SH-SY5Y (cell line): ENCODE measurements around the gene RNF26.

ENCODE experiments used
- GATA2 ChIP-seq: IDR thresholded peaks from 2 replicates; pipeline ENCODE4 v1.6.1; 2011; ENCODE audit warnings: mild to moderate bottlenecking, low read depth, low read length
- GATA3 ChIP-seq: IDR thresholded peaks from 2 replicates; pipeline ENCODE4 v1.6.1; 2011; ENCODE audit warnings: low read depth, mild to moderate bottlenecking, low read length, moderate library complexity

Gene RNF26

GRCh38 chr11:119320776-119321524 lies 13.4 kb upstream of the RNF26 start:
- TF ChIP-seq GATA2, result no peak
- no peak for TF ChIP-seq GATA3

DNA sequence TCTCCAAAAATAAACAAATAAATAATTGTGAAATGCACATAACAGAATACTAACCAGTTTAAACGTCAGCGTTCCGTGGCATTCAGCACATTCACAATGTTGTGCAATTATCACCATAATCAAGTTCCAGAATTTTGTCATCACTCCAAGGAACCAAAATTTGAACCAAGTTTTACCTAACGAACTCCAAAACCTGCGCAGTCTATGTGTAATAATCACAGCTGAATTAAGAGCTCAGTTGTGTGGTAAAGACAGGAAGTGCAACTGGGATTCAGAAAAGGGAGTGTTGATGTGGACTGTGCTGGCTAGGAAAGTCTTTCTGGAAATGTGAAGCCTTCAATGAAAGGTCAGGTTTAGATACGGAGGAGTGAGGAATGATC lies 12.0 kb upstream of the RNF26 start:
- no peak for TF ChIP-seq GATA3
- no peak for TF ChIP-seq GATA2

GRCh38 chr11:119322921-119323531 lies 11.3 kb upstream of the RNF26 start:
- TF ChIP-seq GATA2 (no peak), GATA3 (no peak)

GRCh38 chr11:119323532-119324033 lies 10.7 kb upstream of the RNF26 start:
- no peak for TF ChIP-seq GATA2

GRCh38 chr11:119324189-119324588 lies 10.1 kb upstream of the RNF26 start:
- TF ChIP-seq GATA2 (no peak), GATA3 (no peak)

- no peak for TF ChIP-seq GATA2
- TF ChIP-seq GATA3, result no peak
Observed at GRCh38 chr11:119329320-119329719, 5.0 kb upstream of the RNF26 start.

DNA sequence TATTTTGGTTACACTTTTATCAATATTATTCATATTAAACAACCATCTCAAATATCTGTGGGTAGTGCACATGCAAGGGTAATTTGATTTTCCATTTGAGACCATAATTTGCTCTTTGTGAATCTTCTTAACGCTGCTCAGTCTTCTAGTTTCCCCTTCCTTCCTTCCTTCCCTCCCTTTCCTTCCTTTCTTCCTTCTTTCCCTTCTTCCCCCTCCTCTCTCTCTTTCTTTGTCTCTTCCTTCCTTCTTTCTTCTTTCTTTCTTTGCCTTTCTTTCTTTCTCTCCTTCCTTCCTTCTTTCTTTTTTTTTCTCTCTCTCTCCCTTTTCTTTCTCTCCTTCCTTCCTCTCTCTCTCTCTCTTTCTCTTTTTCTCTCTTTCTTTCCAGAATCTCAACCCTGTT lies 4.1 kb upstream of the RNF26 start:
- TF ChIP-seq GATA2, result no peak
- no peak for TF ChIP-seq GATA3

DNA sequence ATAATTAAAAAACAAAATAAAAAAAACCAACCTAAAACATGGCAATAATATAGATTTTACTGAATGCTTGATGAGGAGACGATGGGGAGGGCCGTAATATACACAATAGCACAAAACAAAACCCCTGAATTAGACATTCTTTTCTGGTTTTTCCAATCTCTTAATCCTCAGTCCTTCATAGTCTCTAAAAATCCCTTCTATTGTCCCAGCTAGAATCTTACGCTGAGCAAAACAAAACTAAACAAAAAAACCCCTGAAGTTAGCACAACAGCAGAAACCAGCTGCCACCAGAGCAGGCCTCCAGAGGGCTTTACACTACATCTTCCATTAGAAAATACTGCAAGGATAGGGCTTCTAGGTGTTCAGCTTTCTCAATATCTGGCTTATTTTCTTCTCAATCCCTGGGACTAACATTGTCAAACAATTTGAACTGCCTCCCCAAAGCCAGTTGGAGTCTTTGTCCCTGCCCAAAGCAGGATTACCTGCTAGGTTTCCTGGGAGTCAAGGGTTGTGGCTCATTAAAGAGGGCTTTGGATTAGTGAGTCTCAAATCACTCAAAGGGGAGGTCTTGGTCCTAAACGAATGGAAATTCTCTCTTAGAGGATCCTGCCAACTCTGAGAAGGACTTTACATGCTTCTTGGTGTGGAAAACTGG lies 2.1 kb upstream of the RNF26 start:
- no peak for TF ChIP-seq GATA2
- TF ChIP-seq GATA3, result no peak

- TF ChIP-seq GATA2, result no peak
- TF ChIP-seq GATA3, result no peak
Observed at GRCh38 chr11:119335091-119335654, 846 bp downstream of the RNF26 start.

- TF ChIP-seq GATA2 (no peak), GATA3 (no peak)
Observed at GRCh38 chr11:119335655-119336543, 1.6 kb downstream of the RNF26 start.

DNA sequence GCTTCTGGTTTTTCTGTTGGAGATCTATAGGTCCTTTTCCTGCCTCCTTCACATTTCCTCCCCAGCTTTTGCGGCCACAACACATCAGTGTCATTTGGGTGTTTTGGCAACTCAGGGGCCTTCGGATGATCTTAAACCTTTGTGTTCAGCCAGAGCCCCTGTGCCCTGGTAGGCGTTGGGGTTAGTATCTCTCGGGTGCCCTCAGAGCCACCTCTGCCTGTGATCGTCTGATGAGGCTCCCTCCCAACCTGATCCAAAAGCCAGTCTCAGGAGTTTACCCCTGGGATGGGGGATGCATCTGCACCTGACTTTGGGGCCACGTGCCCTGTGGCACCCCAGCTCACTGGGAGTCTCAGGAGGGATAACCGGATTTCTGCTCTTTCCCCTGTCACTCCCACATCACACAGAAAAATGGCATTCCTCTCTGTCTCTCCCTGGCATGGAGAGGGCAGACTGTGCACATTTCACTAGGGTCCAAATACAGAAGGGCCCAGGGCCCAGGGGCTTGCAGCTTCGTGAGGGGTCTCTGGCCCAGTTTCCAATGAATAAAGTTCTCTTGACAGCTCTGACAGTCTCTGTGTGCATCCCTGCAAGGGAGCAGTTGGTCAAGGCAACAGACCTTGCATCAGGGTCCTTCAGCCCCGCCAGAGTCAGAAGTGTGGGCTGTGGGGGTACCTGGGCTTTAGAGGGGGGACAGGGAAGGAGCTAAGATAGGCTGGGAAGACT lies 2.6 kb downstream of the RNF26 start:
- no peak for TF ChIP-seq GATA3
- TF ChIP-seq GATA2, result no peak

DNA sequence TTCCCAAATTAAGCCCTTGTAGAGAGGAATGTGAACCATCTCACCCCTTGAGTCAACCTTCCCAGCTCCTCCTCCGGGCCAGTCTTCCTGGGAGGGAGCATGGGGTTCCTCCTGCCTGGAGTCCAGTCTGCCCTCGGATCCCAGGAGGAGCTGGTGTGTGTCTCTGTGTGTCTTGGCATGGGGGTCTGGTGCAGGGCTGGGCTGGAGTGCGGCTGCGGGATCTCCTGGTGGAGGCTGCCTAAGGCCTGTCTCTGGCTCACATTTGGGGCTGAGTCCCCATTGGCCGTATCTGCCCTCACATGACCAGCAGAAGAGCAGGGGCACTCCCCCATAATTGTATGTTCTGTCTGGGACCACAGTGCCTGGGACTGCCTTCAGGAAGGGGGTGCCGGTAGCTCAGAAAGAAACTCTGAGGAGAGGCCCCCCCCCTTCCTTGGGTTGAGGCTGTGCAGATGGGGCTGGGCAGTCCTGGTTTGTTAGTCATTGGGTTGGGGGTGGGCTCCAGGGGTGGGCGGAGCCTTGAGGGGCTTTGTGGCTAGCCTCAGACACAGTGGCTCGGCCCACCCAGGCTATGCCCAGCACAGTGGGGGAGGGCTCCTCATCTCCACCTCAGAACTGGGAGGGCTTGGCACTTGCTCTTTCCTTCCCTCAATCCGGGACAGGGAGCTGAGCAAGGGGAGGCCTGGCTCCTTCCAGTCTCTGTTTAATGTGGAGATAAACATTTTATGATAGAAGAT lies 3.4 kb downstream of the RNF26 start:
- TF ChIP-seq GATA3, result no peak
- no peak for TF ChIP-seq GATA2
